Endothelial cell of umbilical vein (primary cell): Measurements from ENCODE around the gene PHACTR1. TPM values are rescaled to one million over a fixed set of nuclear protein-coding genes. Genes with fewer than 3 reads are reported as not detected.

Source experiments
- BruUV-seq: library from RNA; stranded (reverse); fragments of 400-500 nt; replicated peaks from 2 replicates; lab custom pipeline; 2021; lab: Mats Ljungman, UMichigan
- CTCF ChIA-PET: fragments of 300-600, 350-600 bp; sonication (Branson Sonifier 250); formaldehyde crosslinking; loops from one replicate; lab custom pipeline; 2021; ENCODE audit warnings: antibody characterized with exemption, inconsistent platforms; lab: Charles Lee
- POLR2A ChIA-PET: fragments of 300-600, 350-600 bp; sonication (Branson Sonifier 250); formaldehyde crosslinking; loops from one replicate; lab custom pipeline; 2021; ENCODE audit warnings: antibody characterized with exemption, inconsistent platforms; lab: Charles Lee
- DNase-seq: peaks from one replicate; pipeline ENCODE4 v3.0.0-alpha.2; 2011; ENCODE audit warnings: low read depth, low spot score
- FAIRE-seq: peaks from 2 replicates; lab custom pipeline; 2011; peaks lifted over from hg19 to GRCh38; lab: Jason Lieb, UNC
- H2AFZ ChIP-seq: 2 replicates; pipeline ENCODE4 v1.6.0; 2012; ENCODE audit warnings: low read depth, low read length, control low read depth, inconsistent platforms
- H3K27ac ChIP-seq: 2 replicates; pipeline ENCODE4 v1.5.1; 2011; ENCODE audit warnings: low read depth, mild to moderate bottlenecking, control low read depth, low read length, moderate library complexity; ENCODE audit not compliant: insufficient read depth
- H3K27me3 ChIP-seq, 2 experiments: 2 replicates each; pipeline versions ENCODE4 v1.6.0 to v1.6.1; 2011; ENCODE audit warnings: low read length in 2 of 2, mixed read lengths in 1 of 2; ENCODE audit not compliant: control insufficient read depth in 2 of 2, insufficient read depth in 2 of 2
- H3K36me3 ChIP-seq, 2 experiments: 2 replicates in 1 of 2; 3 replicates in 1 of 2; pipeline ENCODE4 v1.5.1; 2011; ENCODE audit warnings: low read length in 2 of 2, mild to moderate bottlenecking in 1 of 2, moderate library complexity in 1 of 2; ENCODE audit not compliant: control insufficient read depth in 2 of 2, insufficient read depth in 2 of 2; ENCODE audit errors: extremely low read depth in 1 of 2
- H3K4me1 ChIP-seq: 3 replicates; pipeline ENCODE4 v1.5.1; 2011; ENCODE audit warnings: mild to moderate bottlenecking, low read length; ENCODE audit not compliant: control insufficient read depth, insufficient read depth; ENCODE audit errors: extremely low read depth
- H3K4me2 ChIP-seq: 2 replicates; pipeline ENCODE4 v1.6.1; 2011; ENCODE audit warnings: low read length, control low read depth, mixed read lengths; ENCODE audit not compliant: insufficient read depth
- H3K4me3 ChIP-seq, 3 experiments: fragments of 200-600 bp in 1 of 3; sonication (generic), shearing (Covaris generic) in 1 of 3; replicated peaks in 1 of 3; 2 replicates each; pipeline ENCODE4 v1.5.1; 2011 to 2016; ENCODE audit warnings: control low read depth in 3 of 3, low read length in 3 of 3, mild to moderate bottlenecking in 2 of 3, inconsistent platforms in 1 of 3, low read depth in 1 of 3, moderate library complexity in 1 of 3; ENCODE audit not compliant: insufficient read depth in 1 of 3
- H3K79me2 ChIP-seq: 2 replicates; pipeline ENCODE4 v1.6.0; 2012; ENCODE audit warnings: low read length, inconsistent platforms; ENCODE audit not compliant: control insufficient read depth, insufficient read depth
- H3K9ac ChIP-seq: replicated peaks from 2 replicates; pipeline ENCODE3; 2011; ENCODE audit warnings: low read length, control low read depth; ENCODE audit not compliant: insufficient read depth; ENCODE audit errors: extremely low read depth
- H3K9me1 ChIP-seq: replicated peaks from 3 replicates; pipeline ENCODE4 v1.6.0; 2011; ENCODE audit warnings: mild to moderate bottlenecking, low read length; ENCODE audit not compliant: control insufficient read depth, insufficient read depth; ENCODE audit errors: extremely low read depth
- H3K9me3 ChIP-seq: replicated peaks from 2 replicates; pipeline ENCODE4 v1.5.1; 2012; ENCODE audit warnings: low read length, inconsistent platforms; ENCODE audit not compliant: control insufficient read depth, insufficient read depth
- H4K20me1 ChIP-seq: replicated peaks from 2 replicates; pipeline ENCODE3; 2011; ENCODE audit warnings: mild to moderate bottlenecking, low read length; ENCODE audit not compliant: control insufficient read depth, insufficient read depth; ENCODE audit errors: extremely low read depth
- JUN ChIP-seq: IDR thresholded peaks from 2 replicates; pipeline ENCODE4 v1.6.1; 2011; ENCODE audit warnings: borderline replicate concordance, low read depth; ENCODE audit not compliant: insufficient read length, insufficient read depth
- POLR2AphosphoS5 ChIP-seq: IDR thresholded peaks from 2 replicates; pipeline ENCODE4 v1.6.1; 2012; ENCODE audit warnings: low read depth, mild to moderate bottlenecking, control low read depth, low read length, moderate library complexity; ENCODE audit not compliant: insufficient read depth
- dilution Hi-C: fragments of 300-500 bp; cut with MboI; formaldehyde crosslinking; loops from one replicate; pipeline ENCODE4 v1.15.0; 2019; ENCODE audit warnings: low sequenced_read_pairs; ENCODE audit not compliant: extremely low pct_ligation_motif_present
- intact Hi-C: fragments of 100-400 bp; cut with micrococcal nuclease; formaldehyde crosslinking; loops from one replicate; pipeline ENCODE4 v1.10.0; 2022
- polyA plus RNA-seq, 4 experiments: library from polyadenylated mRNA; depleted of rRNA in 3 of 4; stranded (reverse) in 3 of 4; unstranded in 1 of 4; fragments of >200 nt; gene quantifications; 2 replicates each; pipeline versions ENCODE4 v1.2.1 to v1.2.3, GENCODE V29; 2011 to 2012; ENCODE audit warnings: missing spikeins in 1 of 4
- total RNA-seq: library from RNA; stranded (reverse); gene quantifications from 2 replicates; pipeline ENCODE4 v1.2.3, GENCODE V29; 2021
- TF ChIP-seq, protein P1 (sequence below): IDR thresholded peaks from 2 replicates; pipeline ENCODE4 v1.6.1; 2011; ENCODE audit not compliant: insufficient read depth, insufficient read length

PHACTR1 gene
- total and polyA plus RNA-seq, 2 donors (not counting 3 experiments of a cell fraction or from before 2014, with no cell fraction given), result 2.4 to 23.2 TPM

DNA sequence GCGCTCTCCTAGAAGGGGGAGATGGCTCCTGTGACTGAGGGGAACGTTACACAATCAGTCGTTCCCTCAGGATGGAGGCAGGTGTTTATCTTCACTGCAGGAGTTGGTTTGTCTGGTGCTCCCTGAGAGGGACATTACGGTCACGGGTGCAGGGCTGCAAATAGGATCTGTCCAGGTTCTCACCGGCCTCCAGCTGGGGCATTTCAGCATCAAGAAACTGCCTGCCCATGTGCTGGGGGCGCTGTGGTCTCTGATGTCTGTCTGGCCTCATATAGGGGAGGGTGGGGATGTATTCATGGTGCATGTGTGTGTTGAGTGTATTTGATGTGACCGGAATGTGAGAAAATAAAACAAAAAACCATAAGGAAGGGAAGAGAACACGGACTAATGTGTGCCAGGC is 534.7 kb downstream of the PHACTR1 start:
- DNase-seq, result no peak
- Histone ChIP-seq H3K9me3 (no peaks in the 10 kb centered on the region), H3K4me3 (no peak overlapping the region), H4K20me1 (no peaks in the 10 kb centered on the region), H3K4me1 (no peaks in the 10 kb centered on the region), H3K36me3 (no peaks in the 10 kb centered on the region), H3K9me1 (no peaks in the 10 kb centered on the region), H3K79me2 (no peaks in the 10 kb centered on the region), H2AFZ (no peak overlapping the region), H3K27ac (no peak overlapping the region), H3K4me2 (no peak overlapping the region), H3K9ac (no peak overlapping the region), H3K27me3 (no peaks in the 10 kb centered on the region)
- dilution Hi-C loops, result no loop called here
- POLR2A ChIA-PET, result no interaction called here
- intact Hi-C loops, result no loop called here
- FAIRE-seq, result no peak
- no peak for TF ChIP-seq JUN
- no TSS peak for BruUV-seq
- CTCF ChIA-PET, result no interaction called here

DNA sequence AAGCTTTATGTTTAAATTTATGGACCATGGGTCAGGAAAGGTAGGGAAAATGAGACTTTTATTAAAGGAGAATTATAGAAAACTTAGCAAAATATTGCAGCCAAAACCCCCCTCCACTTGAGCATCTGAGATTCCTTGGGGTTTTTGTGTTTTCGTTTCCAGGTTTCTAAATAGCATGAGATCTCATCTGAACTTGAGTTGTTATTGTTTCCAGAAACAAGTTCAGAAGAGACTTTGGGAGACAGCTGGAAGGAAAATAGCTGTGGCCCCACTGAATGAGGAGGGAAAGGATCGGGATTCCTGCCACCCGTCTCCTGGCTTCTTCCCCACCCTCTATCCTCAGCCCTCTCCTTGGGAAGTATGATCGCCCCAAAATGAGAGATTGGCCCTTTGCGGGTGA is 536.2 kb downstream of the PHACTR1 start:
- H3K9me1 ChIP-seq, result no peaks in the 10 kb centered on the region
- ChIA-PET POLR2A (no interaction called here), CTCF (interaction anchor here (1.0 kb wide), 1 partner anchor 13 kb away, joined by 4 read pairs; no protein-coding TSS in a partner anchor)
- no peak overlapping the region for H3K27ac ChIP-seq
- no peaks in the 10 kb centered on the region for H3K27me3 ChIP-seq
- no peak overlapping the region for H3K4me2 ChIP-seq
- H3K4me1 ChIP-seq, result no peaks in the 10 kb centered on the region
- intact Hi-C loops, result no loop called here
- H3K4me3 ChIP-seq, result no peak overlapping the region
- no peaks in the 10 kb centered on the region for H4K20me1 ChIP-seq
- no peak for FAIRE-seq
- no peaks in the 10 kb centered on the region for H3K36me3 ChIP-seq
- dilution Hi-C loops, result no loop called here
- H3K79me2 ChIP-seq, result no peaks in the 10 kb centered on the region
- no peak overlapping the region for H3K9ac ChIP-seq
- H3K9me3 ChIP-seq, result no peaks in the 10 kb centered on the region
- no TSS peak for BruUV-seq
- TF ChIP-seq, protein P1, sequence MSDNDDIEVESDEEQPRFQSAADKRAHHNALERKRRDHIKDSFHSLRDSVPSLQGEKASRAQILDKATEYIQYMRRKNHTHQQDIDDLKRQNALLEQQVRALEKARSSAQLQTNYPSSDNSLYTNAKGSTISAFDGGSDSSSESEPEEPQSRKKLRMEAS, result no peak
- no peak for TF ChIP-seq POLR2AphosphoS5
- H2AFZ ChIP-seq, result no peak overlapping the region
- no peak for DNase-seq
